Choroid plexus epithelial cell (primary cell): ENCODE results near the gene BMP2.

ENCODE experiments used
- DNase-seq: peaks from one replicate; pipeline ENCODE4 v3.0.0-alpha.2; 2010; ENCODE audit warnings: low read depth
- H3K4me3 ChIP-seq: 2 replicates; pipeline ENCODE4 v1.5.1; 2011; ENCODE audit warnings: low read depth, mild to moderate bottlenecking, control low read depth, low read length, moderate library complexity
- CTCF ChIP-seq: conservative IDR thresholded peaks from 2 replicates; pipeline ENCODE4 v1.5.1; 2011; ENCODE audit warnings: low read depth, mild to moderate bottlenecking, control low read depth, inconsistent platforms, low read length, moderate library complexity

BMP2 gene

DNA sequence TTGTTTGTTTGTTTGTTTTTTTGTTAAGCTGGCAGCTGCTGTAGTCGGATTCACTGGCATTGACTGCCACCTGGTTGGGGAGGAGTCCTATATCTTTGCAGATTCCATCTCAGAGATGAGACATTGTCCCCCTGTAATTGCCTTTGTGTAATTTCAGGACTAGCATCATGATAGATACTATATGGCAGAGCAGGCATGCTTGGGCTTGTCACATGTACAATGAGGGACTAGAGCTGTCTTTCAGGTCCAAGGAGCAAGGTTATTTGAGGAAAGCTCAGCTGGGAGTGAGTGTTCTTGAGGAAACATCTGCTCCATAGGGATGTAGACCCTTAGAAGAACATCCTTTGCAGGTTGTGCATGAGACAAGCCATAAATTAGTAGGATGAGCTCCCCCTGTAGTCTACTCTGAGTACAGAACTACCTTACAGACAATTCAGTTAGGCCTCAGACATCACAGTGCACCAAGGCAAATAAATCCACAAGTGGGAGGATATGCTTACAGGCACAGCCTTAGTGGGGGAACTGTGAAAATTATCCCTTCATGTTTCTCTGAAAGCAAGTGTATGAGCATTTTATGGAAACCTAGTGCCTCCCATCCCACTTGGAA, 62.1 kb downstream of the BMP2 start:
- DNase-seq: peak; percentile 41
- peak; percentile 51 for TF ChIP-seq CTCF
- no peak overlapping the region for H3K4me3 ChIP-seq
